GM12874 (cell line): Measurements from ENCODE around the gene TBC1D22A.

ENCODE experiments used
- TF ChIP-seq, protein P1 (sequence below): IDR thresholded peaks from 2 replicates; pipeline ENCODE4 v1.5.1; 2011; ENCODE audit warnings: low read depth, mild to moderate bottlenecking, control low read depth, low read length, moderate library complexity; ENCODE audit not compliant: insufficient read depth

The TBC1D22A gene

GRCh38 chr22:47050401-47051051, 288.1 kb downstream of the TBC1D22A start:
- TF ChIP-seq, protein P1, sequence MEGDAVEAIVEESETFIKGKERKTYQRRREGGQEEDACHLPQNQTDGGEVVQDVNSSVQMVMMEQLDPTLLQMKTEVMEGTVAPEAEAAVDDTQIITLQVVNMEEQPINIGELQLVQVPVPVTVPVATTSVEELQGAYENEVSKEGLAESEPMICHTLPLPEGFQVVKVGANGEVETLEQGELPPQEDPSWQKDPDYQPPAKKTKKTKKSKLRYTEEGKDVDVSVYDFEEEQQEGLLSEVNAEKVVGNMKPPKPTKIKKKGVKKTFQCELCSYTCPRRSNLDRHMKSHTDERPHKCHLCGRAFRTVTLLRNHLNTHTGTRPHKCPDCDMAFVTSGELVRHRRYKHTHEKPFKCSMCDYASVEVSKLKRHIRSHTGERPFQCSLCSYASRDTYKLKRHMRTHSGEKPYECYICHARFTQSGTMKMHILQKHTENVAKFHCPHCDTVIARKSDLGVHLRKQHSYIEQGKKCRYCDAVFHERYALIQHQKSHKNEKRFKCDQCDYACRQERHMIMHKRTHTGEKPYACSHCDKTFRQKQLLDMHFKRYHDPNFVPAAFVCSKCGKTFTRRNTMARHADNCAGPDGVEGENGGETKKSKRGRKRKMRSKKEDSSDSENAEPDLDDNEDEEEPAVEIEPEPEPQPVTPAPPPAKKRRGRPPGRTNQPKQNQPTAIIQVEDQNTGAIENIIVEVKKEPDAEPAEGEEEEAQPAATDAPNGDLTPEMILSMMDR = no peak

DNA sequence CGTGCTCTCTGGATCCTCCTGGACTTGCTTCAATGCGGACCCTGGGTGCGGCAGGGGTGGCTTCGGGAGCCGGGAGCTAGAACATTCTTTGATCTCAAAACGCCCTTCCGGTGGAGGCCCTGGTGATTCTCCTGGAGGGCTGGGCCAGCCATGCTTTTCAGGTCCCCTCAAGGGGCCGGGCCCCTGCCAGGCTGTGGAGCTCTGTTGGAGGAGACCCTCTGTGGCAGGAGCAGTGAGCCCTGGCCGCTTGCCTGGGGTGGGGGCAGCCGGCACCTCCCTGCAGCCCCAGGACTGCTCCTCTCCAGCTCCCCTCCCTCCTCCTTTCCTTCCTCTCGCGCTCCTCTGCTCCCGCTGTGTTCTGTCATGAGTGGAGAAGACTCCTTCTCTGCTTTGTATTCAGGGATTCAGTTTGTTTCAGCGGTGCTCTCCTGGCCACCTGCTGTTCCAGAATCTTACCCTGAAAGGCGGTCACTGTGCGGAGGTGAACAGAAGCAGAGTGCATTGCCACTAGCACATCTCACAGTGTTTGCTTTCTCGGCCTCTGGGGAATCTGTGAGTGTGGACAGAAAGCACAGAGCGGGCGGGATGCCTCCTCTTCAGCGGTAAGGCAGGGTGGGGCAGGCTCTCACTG, 289.1 kb downstream of the TBC1D22A start:
- TF ChIP-seq, protein P1 = no peak

DNA sequence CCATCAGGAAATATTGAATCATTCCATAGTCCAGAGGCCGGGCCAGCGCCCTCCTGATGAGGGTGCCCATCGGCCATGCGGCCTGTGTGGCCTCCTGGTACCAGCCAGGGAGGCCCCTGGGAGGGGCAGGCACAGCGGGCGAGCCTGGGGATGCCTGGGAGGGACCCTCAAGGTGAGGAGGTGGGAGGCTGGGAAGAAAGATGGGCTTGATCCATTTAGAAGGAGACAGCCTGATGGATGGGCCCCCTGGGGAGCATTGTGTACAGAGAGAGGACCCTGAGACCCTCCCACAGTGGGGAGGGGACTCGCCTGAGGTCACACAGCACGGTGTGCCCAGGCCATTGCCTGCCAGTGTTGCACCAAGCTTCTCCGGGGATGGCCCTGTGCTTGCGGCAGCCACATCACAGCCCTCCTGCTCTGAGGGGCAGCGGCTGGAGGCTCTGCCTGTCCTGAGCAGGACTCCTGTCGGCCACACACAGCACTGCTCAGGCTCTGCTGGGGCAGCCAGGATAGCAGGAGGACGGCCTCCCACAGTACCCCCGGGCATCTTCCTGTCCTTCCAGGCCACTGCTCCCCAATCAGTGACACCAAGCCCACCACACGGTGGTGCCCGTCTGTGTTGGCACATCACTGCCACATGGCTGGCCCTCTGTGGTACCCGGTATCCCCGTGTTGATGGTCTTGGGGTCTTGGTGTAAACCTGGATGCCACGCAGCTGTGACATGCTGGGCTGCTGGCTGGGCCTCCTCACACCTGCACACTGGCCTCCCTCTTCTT, 290.0 kb downstream of the TBC1D22A start:
- TF ChIP-seq, protein P1 = no peak

DNA sequence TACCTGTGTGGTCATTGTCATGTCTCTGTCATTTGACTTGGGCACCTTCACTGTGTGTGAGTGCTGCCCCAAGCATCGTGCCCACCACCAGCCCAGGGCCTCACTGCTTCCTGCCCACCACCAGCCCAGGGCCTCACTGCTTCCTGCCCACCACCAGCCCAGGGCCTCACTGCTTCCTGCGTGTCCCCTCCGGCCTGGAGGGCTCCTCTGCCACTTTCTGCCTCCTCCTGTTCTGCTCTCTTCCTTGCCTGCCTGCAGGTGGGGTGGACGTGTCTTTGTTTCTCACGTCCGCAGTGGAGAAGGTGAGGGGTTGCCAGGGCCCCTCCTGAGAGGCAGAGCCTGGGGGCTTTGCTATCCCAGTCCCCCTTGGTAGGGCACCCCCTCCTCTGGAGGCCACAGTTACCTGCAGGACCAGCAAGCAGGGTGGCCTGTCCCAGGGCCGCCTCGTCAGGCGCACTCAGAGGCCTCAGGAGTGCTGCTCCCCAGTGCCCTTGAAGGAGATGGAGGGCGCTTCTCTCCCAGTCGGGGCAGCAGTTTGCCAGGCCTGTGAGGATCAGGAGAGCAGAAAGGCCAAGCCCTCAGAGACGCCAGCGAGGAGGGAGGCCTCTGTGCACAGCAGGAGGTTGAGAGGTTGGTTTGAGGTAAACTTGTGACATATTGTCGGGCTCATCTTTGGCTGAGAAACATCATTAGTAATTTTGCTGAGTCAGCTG, 290.7 kb downstream of the TBC1D22A start:
- TF ChIP-seq, protein P1 = no peak

GRCh38 chr22:47053726-47054141, 291.3 kb downstream of the TBC1D22A start:
- TF ChIP-seq, protein P1 = no peak

GRCh38 chr22:47054231-47055072, 292.0 kb downstream of the TBC1D22A start:
- TF ChIP-seq, protein P1 = no peak
